Kidney epithelial cell (primary cell): ENCODE measurements around the gene CTSV. TPM values are rescaled to one million over a fixed set of nuclear protein-coding genes. Genes with fewer than 3 reads are reported as not detected.
"Not testable (repeated sequence)": the region's sequence is repeated elsewhere in the genome, so short reads cannot be mapped to it uniquely, and the experiment has no call there.

ENCODE experiments used
- DNase-seq: peaks from one replicate; pipeline ENCODE4 v3.0.0-alpha.2; 2010; ENCODE audit warnings: low read depth
- H3K27me3 ChIP-seq: 2 replicates; pipeline ENCODE4 v1.6.0; 2011; ENCODE audit warnings: low read length; ENCODE audit not compliant: control insufficient read depth, insufficient read depth
- H3K36me3 ChIP-seq: 2 replicates; pipeline ENCODE4 v1.5.1; 2011; ENCODE audit warnings: low read length; ENCODE audit not compliant: control insufficient read depth, insufficient read depth
- H3K4me3 ChIP-seq: 2 replicates; pipeline ENCODE4 v1.5.1; 2011; ENCODE audit warnings: low read depth, mild to moderate bottlenecking, control low read depth, low read length
- total RNA-seq: library from RNA; depleted of rRNA; stranded (reverse); fragments of >200 nt; gene quantifications from 2 replicates; pipeline ENCODE4 v1.2.3, GENCODE V29; 2015
- TF ChIP-seq, protein P1 (sequence below): IDR thresholded peaks from 2 replicates; pipeline ENCODE4 v1.5.1; 2011; ENCODE audit warnings: mild to moderate bottlenecking, moderate library complexity, low read length, control low read depth, inconsistent platforms; ENCODE audit not compliant: insufficient read depth, poor library complexity, severe bottlenecking

CTSV gene
- total RNA-seq, 1 donor from 2014 or later, result 3.1 TPM

GRCh38 chr9:97064176-97064575, 25.2 kb upstream of the CTSV start:
- Histone ChIP-seq H3K4me3 (no peak overlapping the region), H3K36me3 (no peaks in the 10 kb centered on the region), H3K27me3 (no peaks in the 10 kb centered on the region)
- DNase-seq, result no peak
- TF ChIP-seq, protein P1, sequence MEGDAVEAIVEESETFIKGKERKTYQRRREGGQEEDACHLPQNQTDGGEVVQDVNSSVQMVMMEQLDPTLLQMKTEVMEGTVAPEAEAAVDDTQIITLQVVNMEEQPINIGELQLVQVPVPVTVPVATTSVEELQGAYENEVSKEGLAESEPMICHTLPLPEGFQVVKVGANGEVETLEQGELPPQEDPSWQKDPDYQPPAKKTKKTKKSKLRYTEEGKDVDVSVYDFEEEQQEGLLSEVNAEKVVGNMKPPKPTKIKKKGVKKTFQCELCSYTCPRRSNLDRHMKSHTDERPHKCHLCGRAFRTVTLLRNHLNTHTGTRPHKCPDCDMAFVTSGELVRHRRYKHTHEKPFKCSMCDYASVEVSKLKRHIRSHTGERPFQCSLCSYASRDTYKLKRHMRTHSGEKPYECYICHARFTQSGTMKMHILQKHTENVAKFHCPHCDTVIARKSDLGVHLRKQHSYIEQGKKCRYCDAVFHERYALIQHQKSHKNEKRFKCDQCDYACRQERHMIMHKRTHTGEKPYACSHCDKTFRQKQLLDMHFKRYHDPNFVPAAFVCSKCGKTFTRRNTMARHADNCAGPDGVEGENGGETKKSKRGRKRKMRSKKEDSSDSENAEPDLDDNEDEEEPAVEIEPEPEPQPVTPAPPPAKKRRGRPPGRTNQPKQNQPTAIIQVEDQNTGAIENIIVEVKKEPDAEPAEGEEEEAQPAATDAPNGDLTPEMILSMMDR, result no peak

- no peaks in the 10 kb centered on the region for H3K27me3 ChIP-seq
- no peaks in the 10 kb centered on the region for H3K36me3 ChIP-seq
- no peak for DNase-seq
- TF ChIP-seq, protein P1, result no peak
- H3K4me3 ChIP-seq, result no peak overlapping the region
These were observed 21.9 kb upstream of the CTSV start for GRCh38 chr9:97060796-97061195.

- H3K4me3 ChIP-seq, result no peak overlapping the region
- TF ChIP-seq, protein P1, result no peak
- no peaks in the 10 kb centered on the region for H3K27me3 ChIP-seq
- peak; percentile 64 for DNase-seq
- no peaks in the 10 kb centered on the region for H3K36me3 ChIP-seq
These were observed 20.7 kb upstream of the CTSV start for GRCh38 chr9:97059626-97060025.

- TF ChIP-seq, protein P1, result no peak
- Histone ChIP-seq H3K27me3 (no peaks in the 10 kb centered on the region), H3K36me3 (no peaks in the 10 kb centered on the region), H3K4me3 (no peak overlapping the region)
- no peak for DNase-seq
These were observed 18.7 kb upstream of the CTSV start for GRCh38 chr9:97057651-97058050.

- not testable (repeated sequence) for H3K36me3 ChIP-seq, H3K4me3 ChIP-seq, H3K27me3 ChIP-seq, DNase-seq
These were observed 16.9 kb upstream of the CTSV start for GRCh38 chr9:97055891-97056290.

- Histone ChIP-seq H3K4me3 (no peak overlapping the region), H3K36me3 (no peaks in the 10 kb centered on the region), H3K27me3 (no peaks in the 10 kb centered on the region)
- no peak for DNase-seq
- TF ChIP-seq, protein P1, result no peak
These were observed 14.8 kb upstream of the CTSV start for GRCh38 chr9:97053717-97054116.
